Stimulated activated CD8-positive, alpha-beta memory T cell treated with anti-CD3 and anti-CD28 coated beads, Interleukin-15, amount 100 ng/mL, for 24 hours (primary cell): ENCODE results near the gene HS6ST3.

Source experiments
- DNase-seq: peaks from one replicate; pipeline ENCODE4 v3.0.0-alpha.2; 2020; ENCODE audit warnings: low read depth

The HS6ST3 gene

GRCh38 chr13:96661612-96662011 is 571.7 kb downstream of the HS6ST3 start:
- no peak for DNase-seq

GRCh38 chr13:96662036-96662435 is 572.1 kb downstream of the HS6ST3 start:
- DNase-seq, result no peak

- no peak for DNase-seq
Measured at GRCh38 chr13:96667294-96668018, 577.5 kb downstream of the HS6ST3 start.

GRCh38 chr13:96671073-96671472 is 581.2 kb downstream of the HS6ST3 start:
- no peak for DNase-seq

GRCh38 chr13:96672016-96672415 is 582.1 kb downstream of the HS6ST3 start:
- DNase-seq, result no peak

GRCh38 chr13:96673825-96674224 is 583.9 kb downstream of the HS6ST3 start:
- no peak for DNase-seq

GRCh38 chr13:96677029-96677428 is 587.1 kb downstream of the HS6ST3 start:
- DNase-seq, result no peak

GRCh38 chr13:96678801-96679200 is 588.9 kb downstream of the HS6ST3 start:
- no peak for DNase-seq

GRCh38 chr13:96680898-96681297 is 591.0 kb downstream of the HS6ST3 start:
- DNase-seq, result no peak

- DNase-seq, result no peak
Measured at GRCh38 chr13:96681766-96682165, 591.9 kb downstream of the HS6ST3 start.

- no peak for DNase-seq
Measured at GRCh38 chr13:96684469-96684868, 594.6 kb downstream of the HS6ST3 start.

GRCh38 chr13:96684907-96685306 is 595.0 kb downstream of the HS6ST3 start:
- DNase-seq, result no peak

GRCh38 chr13:96686286-96686685 is 596.4 kb downstream of the HS6ST3 start:
- no peak for DNase-seq

GRCh38 chr13:96687191-96687590 is 597.3 kb downstream of the HS6ST3 start:
- no peak for DNase-seq

GRCh38 chr13:96690998-96691397 is 601.1 kb downstream of the HS6ST3 start:
- DNase-seq, result no peak

GRCh38 chr13:96696389-96696900 is 606.5 kb downstream of the HS6ST3 start:
- no peak for DNase-seq

- no peak for DNase-seq
Measured at GRCh38 chr13:96700657-96701056, 610.8 kb downstream of the HS6ST3 start.

- no peak for DNase-seq
Measured at GRCh38 chr13:96707146-96707545, 617.2 kb downstream of the HS6ST3 start.

GRCh38 chr13:96710166-96710862 is 620.4 kb downstream of the HS6ST3 start:
- no peak for DNase-seq

- DNase-seq, result no peak
Measured at GRCh38 chr13:96720446-96720845, 630.5 kb downstream of the HS6ST3 start.

- DNase-seq, result no peak
Measured at GRCh38 chr13:96726651-96727050, 636.7 kb downstream of the HS6ST3 start.

GRCh38 chr13:96728463-96728862 is 638.6 kb downstream of the HS6ST3 start:
- DNase-seq, result no peak

- DNase-seq, result no peak
Measured at GRCh38 chr13:96730676-96731075, 640.8 kb downstream of the HS6ST3 start.

GRCh38 chr13:96734499-96734898 is 644.6 kb downstream of the HS6ST3 start:
- DNase-seq, result no peak
